ENCODE measurements around the gene ZNF669. TPM values are rescaled to one million over a fixed set of nuclear protein-coding genes. Genes with fewer than 3 reads are reported as not detected.
A peak's percentile ranks its signal among the peaks of the same experiment; 100 is the strongest.

Gene ZNF669
- total RNA-seq, 1 donor from 2014 or later, result 19.8 TPM

DNA sequence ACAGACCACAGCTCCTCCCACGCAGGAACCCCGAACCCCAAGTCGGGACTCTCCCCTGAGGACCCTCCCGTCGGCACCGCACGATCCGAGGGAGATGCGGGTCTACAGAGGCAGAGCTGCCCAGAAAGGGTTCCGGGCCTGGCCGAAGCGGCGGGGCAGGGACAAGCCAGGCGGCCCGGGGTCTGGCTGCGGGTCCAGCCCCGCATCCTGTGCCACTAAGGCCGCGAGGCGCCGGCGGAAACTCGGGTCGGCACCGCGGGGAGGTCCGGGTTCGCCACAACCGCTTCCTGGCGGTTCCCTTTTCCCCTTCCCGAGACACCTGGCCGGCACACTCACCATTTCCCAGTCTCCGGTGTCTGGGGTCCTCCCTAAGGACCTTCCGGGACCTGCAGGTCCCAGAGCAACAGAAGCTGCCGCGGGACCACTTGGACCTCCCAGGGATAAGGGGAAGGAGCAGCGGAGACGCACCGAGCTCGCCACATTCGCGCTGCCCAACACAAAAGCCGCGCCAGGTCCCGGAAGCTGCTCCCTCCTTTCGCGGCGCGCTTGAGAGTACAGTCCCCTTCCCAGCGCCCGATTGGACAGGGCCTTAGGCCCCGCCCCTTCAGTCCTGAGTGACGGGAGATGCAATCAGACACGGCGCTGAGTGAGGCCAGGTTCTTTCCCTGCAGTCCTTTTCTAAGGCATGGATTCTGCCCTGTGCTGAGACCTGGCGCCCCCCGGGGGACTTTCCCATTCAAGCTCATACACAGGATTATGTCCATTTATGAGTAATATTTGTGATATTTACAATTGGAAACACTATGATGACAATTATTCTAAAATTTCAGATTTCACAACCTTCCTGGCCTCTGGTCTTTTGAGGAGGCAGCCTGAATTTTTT, 25.7 kb downstream of the ZNF669 start, which contains the start of gene ZNF670:
ZNF670 (minus strand) TSS at position 554 of the 883 bp plus-strand sequence; CDS start at position 339, 215 bp downstream.
- H3K36me3 Mint-ChIP-seq, result peaks cover 32% of the 10 kb centered on the region
- peak; percentile 91 for DNase-seq (ENCODE audit: extremely low spot score, unreplicated experiment)
- no peaks in the 10 kb centered on the region for H3K27me3 Mint-ChIP-seq
- H3K27ac Mint-ChIP-seq, result peak within 1 kb of the TSS; percentile 86
- H3K4me3 Mint-ChIP-seq, result peak within 1 kb of the TSS; percentile 91
- TF ChIP-seq, protein P1, sequence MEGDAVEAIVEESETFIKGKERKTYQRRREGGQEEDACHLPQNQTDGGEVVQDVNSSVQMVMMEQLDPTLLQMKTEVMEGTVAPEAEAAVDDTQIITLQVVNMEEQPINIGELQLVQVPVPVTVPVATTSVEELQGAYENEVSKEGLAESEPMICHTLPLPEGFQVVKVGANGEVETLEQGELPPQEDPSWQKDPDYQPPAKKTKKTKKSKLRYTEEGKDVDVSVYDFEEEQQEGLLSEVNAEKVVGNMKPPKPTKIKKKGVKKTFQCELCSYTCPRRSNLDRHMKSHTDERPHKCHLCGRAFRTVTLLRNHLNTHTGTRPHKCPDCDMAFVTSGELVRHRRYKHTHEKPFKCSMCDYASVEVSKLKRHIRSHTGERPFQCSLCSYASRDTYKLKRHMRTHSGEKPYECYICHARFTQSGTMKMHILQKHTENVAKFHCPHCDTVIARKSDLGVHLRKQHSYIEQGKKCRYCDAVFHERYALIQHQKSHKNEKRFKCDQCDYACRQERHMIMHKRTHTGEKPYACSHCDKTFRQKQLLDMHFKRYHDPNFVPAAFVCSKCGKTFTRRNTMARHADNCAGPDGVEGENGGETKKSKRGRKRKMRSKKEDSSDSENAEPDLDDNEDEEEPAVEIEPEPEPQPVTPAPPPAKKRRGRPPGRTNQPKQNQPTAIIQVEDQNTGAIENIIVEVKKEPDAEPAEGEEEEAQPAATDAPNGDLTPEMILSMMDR (conservative IDR thresholded peaks at IDR 0.05), result no peak
- H3K9me3 Mint-ChIP-seq, result peaks cover 12% of the 10 kb centered on the region
- peaks cover 16% of the 10 kb centered on the region for H3K4me1 Mint-ChIP-seq (ENCODE audit: unreplicated experiment)

DNA sequence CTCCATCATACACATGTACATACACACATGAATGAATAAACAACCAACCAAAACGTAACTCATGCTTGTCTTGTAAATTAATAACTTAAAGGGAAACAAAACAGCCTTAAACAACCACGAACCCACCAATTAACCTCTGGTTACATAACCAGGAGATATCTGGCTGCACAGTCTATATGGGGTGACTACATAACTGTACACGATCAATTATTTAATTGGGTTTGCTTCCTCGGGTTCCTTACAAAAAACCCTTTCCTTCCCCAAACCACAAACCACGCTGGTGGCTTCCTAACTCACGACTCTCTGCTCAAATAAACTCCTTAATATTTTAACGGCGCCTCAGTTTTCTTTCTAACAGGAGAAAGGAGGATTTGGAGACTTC, 26.3 kb downstream of the ZNF669 start:
- TF ChIP-seq, protein P1 (conservative IDR thresholded peaks at IDR 0.05), result no peak
- Mint-ChIP-seq H3K36me3 (peaks cover 36% of the 10 kb centered on the region), H3K9me3 (peaks cover 12% of the 10 kb centered on the region), H3K4me3 (peak overlapping the region; percentile 91), H3K27ac (peak overlapping the region; percentile 86), H3K4me1 (ENCODE audit: unreplicated experiment) (peaks cover 16% of the 10 kb centered on the region), H3K27me3 (no peaks in the 10 kb centered on the region)
- no peak for DNase-seq (ENCODE audit: extremely low spot score, unreplicated experiment)

- H3K9me3 Mint-ChIP-seq, result peaks cover 12% of the 10 kb centered on the region
- peak overlapping the region; percentile 86 for H3K27ac Mint-ChIP-seq
- TF ChIP-seq, protein P1 (conservative IDR thresholded peaks at IDR 0.05), result no peak
- H3K4me1 Mint-ChIP-seq (ENCODE audit: unreplicated experiment), result peaks cover 16% of the 10 kb centered on the region
- peak overlapping the region; percentile 91 for H3K4me3 Mint-ChIP-seq
- DNase-seq (ENCODE audit: extremely low spot score, unreplicated experiment), result no peak
- peaks cover 38% of the 10 kb centered on the region for H3K36me3 Mint-ChIP-seq
- no peaks in the 10 kb centered on the region for H3K27me3 Mint-ChIP-seq
Measured at GRCh38 chr1:247077213-247077612, 26.9 kb downstream of the ZNF669 start.

DNA sequence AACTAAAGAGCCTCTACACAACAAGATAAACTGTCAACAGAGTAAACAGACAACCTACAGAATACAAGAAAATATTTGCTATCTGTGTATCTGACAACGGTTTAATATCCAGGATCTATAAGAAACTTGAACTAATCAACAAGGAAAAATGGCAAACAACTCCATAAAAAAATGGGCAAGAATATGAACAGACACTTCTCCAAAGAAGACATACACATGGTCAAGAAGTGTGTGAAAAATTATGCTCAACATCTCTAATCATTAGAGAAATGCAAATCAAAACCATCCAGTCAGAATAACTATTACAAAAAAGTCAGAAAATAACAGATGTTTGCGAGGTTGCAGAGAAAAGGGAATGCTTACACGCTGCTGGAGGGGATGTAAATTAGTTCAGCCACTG, 33.5 kb downstream of the ZNF669 start:
- Mint-ChIP-seq H3K27me3 (no peaks in the 10 kb centered on the region), H3K36me3 (peaks cover 56% of the 10 kb centered on the region), H3K27ac (no peak overlapping the region), H3K4me3 (no peak overlapping the region), H3K4me1 (ENCODE audit: unreplicated experiment) (no peaks in the 10 kb centered on the region), H3K9me3 (peaks cover 36% of the 10 kb centered on the region)
- no peak for DNase-seq (ENCODE audit: extremely low spot score, unreplicated experiment)
- TF ChIP-seq, protein P1 (conservative IDR thresholded peaks at IDR 0.05), result no peak

DNA sequence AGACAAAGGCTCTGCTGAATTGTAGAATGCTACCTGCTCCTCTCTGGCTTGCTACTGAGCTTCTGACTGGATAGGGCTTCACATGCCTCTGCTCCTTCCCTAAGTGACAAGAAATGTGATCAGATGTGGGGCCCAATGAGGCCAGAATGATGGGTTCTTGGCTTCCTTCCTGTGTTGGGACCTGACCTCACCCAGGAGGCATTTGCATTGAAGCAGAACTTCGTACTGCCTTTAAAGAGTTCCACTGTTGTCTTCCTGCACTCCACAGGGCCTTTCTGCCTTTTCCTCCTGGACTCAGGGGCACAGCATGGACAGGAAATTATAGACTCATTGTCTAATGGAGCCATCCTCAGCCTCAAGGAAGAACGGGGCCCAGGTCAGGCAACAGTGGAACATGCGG, 39.9 kb downstream of the ZNF669 start:
- H3K27me3 Mint-ChIP-seq, result no peaks in the 10 kb centered on the region
- H3K27ac Mint-ChIP-seq, result no peak overlapping the region
- peaks cover 52% of the 10 kb centered on the region for H3K36me3 Mint-ChIP-seq
- peaks cover 42% of the 10 kb centered on the region for H3K9me3 Mint-ChIP-seq
- no peaks in the 10 kb centered on the region for H3K4me1 Mint-ChIP-seq (ENCODE audit: unreplicated experiment)
- DNase-seq (ENCODE audit: extremely low spot score, unreplicated experiment), result no peak
- TF ChIP-seq, protein P1 (conservative IDR thresholded peaks at IDR 0.05), result no peak
- H3K4me3 Mint-ChIP-seq, result no peak overlapping the region

Data from type B pancreatic cell (in vitro differentiated cells).